ENCODE data around the gene VPS29.
"Not testable (repeated sequence)": the region's sequence is repeated elsewhere in the genome, so short reads cannot be mapped to it uniquely, and the experiment has no call there.

Gene VPS29

DNA sequence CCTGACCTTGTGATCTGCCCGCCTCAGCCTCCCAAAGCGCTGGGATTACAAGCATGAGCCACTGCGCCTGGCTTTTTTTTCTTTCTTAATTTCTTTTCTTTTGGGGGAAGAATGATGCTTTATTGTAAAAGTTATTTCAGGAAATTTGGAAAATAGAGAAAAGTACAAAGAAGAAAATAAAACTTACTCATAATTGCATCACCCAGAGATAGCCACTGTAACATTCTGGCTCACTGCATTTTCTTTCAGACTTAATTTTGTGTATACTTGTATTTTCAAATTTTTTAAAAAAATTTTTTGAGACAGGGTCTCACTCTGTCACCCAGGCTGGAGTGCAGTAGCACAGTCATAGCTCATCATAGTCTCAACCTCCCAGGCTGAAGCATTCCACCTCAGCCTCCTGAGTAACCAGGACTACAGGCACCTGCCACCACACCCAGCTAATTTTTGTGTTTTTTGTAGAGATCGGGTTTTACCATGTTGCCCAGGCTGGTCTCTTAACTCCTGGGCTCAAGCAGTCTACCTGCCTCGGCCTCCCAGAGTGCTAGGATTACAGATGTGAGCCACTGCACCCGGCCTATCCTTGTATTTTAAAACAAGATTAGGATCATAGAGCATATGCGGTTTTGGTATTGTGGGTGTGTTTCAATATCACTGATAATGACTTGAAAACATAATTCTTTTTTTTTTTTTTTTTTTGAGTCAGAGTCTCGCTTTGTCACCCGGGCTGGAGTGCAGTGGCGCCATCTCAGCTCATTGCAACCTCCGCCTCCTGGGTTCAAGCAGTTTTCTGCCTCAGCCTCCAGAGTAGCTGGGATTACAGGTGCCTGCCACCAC, 19.2 kb upstream of the VPS29 start:
- not testable (repeated sequence) for DNase-seq

DNA sequence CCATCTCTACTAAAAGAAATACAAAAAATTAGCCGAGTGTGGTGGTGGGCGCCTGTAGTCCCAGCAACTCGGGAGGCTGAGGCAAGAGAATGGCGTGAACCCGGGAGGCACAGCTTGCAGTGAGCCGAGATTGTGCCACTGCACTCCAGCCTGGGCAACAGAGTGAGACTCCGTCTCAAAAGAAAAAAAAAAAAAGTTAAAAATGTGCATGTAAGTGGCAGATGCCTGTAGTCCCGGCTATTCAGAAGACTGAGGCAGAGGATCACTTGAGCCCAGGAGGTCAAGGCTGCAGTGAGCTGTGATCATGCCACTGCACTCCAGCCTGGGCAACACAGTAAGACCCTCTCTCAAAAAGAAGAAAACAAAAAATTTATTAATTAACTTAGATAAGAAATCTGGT, 16.1 kb upstream of the VPS29 start:
- DNase-seq, result not testable (repeated sequence)

GRCh38 chr12:110516995-110517394, 15.1 kb upstream of the VPS29 start:
- DNase-seq, result no peak

GRCh38 chr12:110514363-110514762, 12.5 kb upstream of the VPS29 start:
- no peak for DNase-seq

DNA sequence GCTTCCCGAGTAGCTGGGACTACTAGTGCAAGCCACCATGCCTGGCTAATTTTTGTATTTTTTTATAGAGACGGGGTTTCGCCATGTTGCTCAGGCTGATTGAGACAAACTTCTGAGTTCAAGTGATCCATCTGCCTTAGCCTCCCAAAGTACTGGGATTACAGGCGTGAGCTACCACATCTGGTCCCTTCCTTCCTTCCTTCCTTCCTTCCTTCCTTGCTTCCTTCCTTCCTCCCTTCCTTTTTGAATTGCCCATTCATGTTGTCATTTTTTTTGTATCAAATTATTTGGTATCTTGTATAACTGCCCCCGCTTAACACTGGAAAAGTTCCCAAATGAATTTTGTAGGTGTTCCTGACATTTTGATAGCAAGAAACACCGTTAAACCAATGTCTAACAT, 11.9 kb upstream of the VPS29 start:
- DNase-seq, result no peak

- DNase-seq, result no peak
Observed at GRCh38 chr12:110508071-110508586, 6.2 kb upstream of the VPS29 start.

DNA sequence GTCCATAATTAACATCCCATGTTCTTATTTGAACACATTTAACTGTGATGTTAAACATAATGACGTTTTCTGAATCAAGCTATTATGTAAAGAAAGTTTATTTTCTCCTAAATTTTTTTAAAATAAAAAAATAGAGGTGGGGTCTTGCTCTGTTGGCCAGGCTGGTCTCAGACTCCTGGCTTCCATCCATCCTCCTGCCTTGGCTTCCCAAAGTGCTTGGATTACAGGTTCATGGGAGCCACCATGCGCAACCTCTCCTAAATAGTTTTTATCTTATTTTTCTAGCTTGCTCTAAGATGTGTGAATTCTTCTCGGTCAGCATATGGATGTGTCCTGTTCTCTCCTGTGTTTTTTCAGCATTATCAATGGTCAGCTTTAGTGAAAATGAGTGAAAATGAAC, 3.4 kb upstream of the VPS29 start:
- no peak for DNase-seq

GRCh38 chr12:110503432-110503831, 1.5 kb upstream of the VPS29 start:
- DNase-seq, result no peak

- no peak for DNase-seq
Observed at GRCh38 chr12:110501399-110501751, 536 bp downstream of the VPS29 start.

DNA sequence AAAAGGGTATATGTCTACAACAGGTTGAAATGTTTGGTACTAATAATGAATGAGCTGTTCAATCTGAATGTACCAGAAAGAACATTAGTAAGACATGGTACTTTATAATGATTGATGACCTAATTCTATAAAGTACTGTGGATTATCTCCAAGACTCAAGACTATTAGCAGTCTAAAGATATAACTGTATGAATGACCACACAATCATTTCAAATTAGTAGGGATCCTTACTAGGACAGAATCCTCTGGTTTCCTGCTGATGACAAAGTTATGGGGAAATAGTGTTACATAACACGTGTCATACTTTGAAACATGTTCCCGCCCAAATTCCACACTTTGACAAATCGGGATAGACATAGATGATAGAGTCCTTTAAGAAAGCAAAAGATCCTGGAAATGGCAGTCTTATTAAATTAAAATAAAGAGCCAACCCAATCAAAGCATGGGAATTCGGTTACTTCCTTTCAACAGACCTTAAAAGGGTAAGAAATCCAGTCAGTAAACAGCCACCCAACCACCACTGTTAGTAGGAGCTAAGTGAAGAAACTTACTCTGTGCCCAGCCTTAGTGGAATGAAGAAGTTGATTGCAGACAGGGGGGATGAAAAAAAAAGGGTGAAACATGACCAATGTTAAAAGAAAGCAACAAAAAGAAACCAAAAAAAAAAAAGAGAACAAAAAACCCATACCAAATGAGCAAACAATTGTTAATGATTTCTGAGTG, 2.8 kb downstream of the VPS29 start:
- no peak for DNase-seq

GRCh38 chr12:110475426-110475825, 26.5 kb downstream of the VPS29 start:
- DNase-seq, result no peak

DNA sequence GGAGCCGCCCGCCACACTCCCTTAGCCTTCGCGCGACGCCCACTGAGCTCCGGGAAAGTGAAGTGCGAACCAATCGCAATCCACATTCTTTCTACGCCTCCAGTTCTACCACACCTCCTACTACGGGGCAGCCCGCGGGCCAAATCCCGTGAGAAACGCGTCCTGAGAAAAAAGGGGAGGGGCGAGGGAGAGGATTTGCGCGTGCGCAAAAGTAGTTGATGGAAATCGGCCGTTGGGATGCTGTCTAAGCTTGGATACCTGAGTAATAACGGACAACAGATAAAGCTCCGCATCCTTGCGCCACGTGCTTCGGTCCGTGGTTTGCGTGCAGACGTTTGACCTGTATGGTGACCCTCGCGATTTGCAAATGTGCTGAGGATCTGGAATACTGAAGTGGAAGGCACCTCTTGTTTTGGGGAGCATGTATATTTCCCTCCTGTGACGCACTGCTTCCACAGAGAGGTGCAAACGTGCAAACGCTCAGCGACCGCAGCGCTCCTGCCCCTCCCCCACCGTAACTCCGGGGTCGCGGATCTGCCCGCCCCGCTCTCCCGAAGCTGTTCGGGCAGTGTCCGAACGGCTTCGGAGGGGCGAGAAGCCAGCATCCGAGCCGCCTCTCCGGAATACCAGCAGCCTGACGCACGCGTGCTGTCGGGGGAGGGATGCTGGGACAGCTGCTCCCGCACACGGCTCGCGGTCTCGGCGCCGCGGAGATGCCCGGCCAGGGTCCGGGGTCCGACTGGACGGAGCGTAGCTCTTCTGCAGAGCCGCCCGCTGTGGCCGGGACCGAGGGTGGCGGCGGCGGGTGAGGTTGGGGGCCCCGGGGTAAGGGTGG, 33.5 kb downstream of the VPS29 start, which contains the start of the genes FAM216A and GPN3:
Gene FAM216A (plus strand): TSS at position 632 of the 835 bp plus-strand sequence. CDS start 31 bp downstream, at position 663.
Gene GPN3 (minus strand): TSS at position 44 of the 835 bp plus-strand sequence. CDS start 54 bp downstream, outside the sequence.
- DNase-seq, result peak; percentile 98

GRCh38 chr12:110467847-110468213, 34.1 kb downstream of the VPS29 start:
- no peak for DNase-seq

DNA sequence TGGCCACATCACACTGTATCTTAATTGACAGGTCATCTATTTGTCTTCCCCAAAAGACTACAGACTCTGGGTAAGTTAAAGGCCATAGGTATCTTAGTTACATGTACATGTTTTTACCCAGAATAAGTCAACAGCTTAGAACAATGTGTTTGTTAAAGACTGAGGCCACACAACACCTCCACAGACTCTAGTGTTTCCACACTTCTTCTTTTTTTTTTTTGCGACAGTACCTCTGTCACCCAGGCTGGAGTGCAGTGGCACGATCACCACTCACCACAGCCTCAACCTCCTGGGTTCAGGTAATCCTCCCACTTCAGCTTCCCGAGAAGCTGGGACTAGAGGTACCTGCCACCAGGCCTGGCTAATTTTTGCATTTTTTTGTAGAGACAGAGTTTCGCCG, 35.1 kb downstream of the VPS29 start:
- DNase-seq, result no peak

GRCh38 chr12:110465765-110466164, 36.1 kb downstream of the VPS29 start:
- DNase-seq, result not testable (repeated sequence)

DNA sequence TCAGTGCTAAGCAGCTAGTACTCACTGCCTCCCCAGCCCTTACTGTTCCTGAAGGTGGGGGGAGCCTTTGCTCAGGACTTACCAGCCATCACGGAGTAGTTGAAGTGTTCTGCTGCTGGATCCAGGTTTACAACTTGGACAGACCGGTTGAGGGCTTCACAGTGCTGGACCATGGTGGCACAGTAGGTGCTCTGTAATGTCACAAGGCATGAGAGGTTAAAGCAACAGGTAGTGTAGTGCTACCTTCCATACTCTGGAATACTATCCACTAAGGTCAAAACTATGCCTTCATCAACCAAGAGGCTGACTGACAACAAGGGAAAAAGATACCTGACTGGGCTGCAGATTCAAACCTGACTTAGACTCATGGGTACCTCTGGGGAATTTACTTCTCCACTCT, 36.9 kb downstream of the VPS29 start:
- no peak for DNase-seq

GRCh38 chr12:110461189-110461588, 40.7 kb downstream of the VPS29 start:
- DNase-seq, result not testable (repeated sequence)

DNA sequence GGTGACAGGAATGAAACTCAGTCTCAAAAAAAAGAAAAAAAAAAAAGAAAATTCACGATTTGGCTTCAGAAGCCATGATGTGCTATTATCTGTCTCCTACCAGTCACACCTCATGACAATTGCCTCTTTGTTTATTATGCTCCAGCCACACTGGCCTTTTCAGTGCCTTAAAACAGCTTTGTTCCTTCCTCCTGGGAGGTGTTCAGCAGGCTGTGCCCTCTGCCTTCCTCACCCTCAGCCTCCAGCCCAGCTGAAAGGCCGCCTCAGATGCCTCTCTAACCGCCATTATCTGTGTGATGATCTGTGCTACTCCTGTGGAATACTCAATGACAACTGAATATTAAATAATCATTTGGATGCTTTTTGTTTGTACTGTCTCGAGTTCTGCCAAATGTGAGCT, 43.2 kb downstream of the VPS29 start:
- DNase-seq, result no peak

- DNase-seq, result no peak
Observed at GRCh38 chr12:110453569-110454296, 48.2 kb downstream of the VPS29 start.

DNA sequence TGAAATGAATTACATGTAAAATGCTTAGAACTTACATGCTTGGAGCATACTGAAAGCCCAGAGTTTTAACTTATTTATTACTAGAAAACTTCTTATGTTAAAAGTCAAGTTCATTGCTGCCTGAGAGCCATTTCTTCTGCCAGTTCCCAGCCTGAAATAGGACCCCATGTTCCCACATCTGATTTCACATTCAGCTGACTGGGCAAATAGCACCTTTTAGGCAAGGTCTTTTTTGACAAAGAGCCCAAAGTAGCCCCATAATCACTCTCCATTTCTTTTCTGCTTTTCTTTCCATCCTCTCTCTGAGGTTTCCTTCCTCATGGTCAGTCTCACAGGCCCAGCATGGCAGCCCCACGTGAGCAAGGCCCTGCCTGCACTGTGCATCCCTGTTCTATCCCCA, 50.6 kb downstream of the VPS29 start:
- no peak for DNase-seq

DNA sequence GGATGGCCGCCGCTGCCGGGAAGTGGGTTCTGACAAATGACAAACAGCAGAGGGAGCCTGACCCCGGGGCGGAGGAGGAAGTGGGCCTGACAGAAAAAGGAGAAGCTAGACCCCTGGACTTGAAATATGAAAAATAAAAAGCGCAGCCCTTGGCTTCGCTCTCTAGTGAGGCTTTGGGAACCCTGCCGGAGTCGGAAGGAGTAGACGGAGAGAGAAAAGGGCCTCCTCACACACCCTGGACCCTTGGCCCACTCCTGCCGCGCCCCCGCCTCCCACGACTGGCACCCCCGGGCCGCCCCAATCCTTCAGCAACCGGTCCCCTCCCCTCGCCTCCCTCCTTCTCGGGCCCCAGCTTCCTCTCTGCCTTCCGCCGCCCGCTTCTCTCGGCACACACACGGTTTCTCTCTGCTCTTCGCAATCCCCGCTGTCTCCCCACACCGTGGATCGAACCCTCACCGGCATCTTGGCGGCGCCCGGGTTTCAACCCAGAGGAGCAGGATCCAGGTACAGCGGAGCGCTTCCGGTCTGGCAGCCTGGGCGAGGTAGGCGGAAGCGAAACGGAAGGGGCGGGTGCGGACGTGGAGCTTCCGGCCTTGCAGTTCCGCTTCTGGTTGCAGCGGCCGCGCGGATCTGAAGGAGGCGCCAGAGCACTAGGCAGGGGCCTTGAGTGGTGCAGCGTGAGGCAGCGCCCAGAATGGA, 52.0 kb downstream of the VPS29 start, which contains the start of gene ARPC3:
Gene ARPC3 (minus strand): TSS at position 539 of the 699 bp plus-strand sequence. CDS start 77 bp downstream, at position 462.
- peak; percentile 95 for DNase-seq
